DOHH2 (cell line): ENCODE measurements around the gene IER5L.

ENCODE experiments used
- EZH2phosphoT487 ChIP-seq: fragments of 200-600 bp; sonication (generic); IDR thresholded peaks from 2 replicates; pipeline ENCODE4 v1.6.1; 2017; ENCODE audit warnings: borderline replicate concordance, mild to moderate bottlenecking, antibody characterized with exemption, low read length, moderate library complexity, mixed read lengths
- TF ChIP-seq, protein P1 (sequence below): fragments of 200-600 bp; sonication (generic); IDR thresholded peaks from one replicate; pipeline ENCODE4 v1.5.1; 2014; ENCODE audit warnings: antibody characterized with exemption, mild to moderate bottlenecking, low read depth, low read length; ENCODE audit not compliant: poor library complexity, severe bottlenecking

DNA sequence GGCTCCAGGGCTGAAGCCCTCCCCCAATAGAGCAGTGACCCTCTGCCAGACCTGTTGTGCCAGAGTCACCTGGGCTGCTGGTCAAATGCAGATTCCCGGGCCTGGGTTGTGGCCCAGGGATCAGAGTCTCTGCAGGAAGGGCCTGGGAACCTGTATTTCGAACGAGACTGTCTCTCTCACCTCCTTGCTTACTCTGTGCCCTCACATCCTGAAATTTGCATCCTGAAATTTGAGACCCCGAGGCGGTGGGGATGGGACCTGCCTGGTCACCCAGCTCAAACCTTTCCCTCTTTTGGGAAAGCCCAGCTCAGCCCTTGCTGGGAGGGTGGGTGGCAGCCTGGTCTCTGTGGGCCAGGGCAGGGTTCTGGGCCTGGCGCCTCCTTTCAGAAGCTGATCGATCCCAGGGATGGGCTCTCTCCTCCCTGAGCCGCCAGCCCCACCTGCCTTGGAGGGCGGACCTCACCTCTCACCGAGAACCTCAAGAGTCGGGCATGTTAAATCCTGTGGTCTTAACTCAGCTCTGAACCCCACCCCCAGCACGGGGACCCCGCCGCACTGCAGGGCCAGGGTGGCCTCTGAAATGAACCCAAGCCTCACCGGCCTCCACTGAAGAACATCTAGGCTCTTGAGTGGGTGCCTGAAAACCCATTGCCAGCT, 44.0 kb upstream of the IER5L start:
- TF ChIP-seq, protein P1, sequence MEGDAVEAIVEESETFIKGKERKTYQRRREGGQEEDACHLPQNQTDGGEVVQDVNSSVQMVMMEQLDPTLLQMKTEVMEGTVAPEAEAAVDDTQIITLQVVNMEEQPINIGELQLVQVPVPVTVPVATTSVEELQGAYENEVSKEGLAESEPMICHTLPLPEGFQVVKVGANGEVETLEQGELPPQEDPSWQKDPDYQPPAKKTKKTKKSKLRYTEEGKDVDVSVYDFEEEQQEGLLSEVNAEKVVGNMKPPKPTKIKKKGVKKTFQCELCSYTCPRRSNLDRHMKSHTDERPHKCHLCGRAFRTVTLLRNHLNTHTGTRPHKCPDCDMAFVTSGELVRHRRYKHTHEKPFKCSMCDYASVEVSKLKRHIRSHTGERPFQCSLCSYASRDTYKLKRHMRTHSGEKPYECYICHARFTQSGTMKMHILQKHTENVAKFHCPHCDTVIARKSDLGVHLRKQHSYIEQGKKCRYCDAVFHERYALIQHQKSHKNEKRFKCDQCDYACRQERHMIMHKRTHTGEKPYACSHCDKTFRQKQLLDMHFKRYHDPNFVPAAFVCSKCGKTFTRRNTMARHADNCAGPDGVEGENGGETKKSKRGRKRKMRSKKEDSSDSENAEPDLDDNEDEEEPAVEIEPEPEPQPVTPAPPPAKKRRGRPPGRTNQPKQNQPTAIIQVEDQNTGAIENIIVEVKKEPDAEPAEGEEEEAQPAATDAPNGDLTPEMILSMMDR, result no peak
- TF ChIP-seq EZH2phosphoT487, result no peak
